Non-pigmented ciliary epithelial cell (primary cell): ENCODE measurements around the gene PTPRN2.
"Not testable (repeated sequence)": the region's sequence is repeated elsewhere in the genome, so short reads cannot be mapped to it uniquely, and the experiment has no call there.

Experiments used
- DNase-seq: peaks from one replicate; pipeline ENCODE4 v3.0.0-alpha.2; 2010; ENCODE audit warnings: low read depth

PTPRN2 gene

DNA sequence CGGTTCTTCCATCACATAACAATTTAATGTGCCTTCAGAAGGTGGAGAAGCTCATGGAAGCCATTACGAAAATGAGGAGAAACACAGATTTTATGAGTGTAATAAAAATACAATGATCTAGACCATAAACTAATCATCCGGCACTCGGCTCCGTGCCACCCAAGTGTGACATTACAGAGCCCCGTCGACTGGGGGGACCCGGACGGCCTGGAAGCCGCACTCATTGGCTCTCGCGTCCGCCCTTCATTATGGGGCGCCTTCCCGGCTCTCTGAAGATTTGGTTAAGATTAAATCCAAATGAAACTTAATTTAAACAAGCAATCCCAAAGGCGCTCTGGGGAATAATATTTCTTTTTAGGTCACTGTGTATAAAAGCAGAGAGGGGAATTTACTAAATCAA lies 1008.2 kb downstream of the PTPRN2 start:
- DNase-seq: no peak

DNA sequence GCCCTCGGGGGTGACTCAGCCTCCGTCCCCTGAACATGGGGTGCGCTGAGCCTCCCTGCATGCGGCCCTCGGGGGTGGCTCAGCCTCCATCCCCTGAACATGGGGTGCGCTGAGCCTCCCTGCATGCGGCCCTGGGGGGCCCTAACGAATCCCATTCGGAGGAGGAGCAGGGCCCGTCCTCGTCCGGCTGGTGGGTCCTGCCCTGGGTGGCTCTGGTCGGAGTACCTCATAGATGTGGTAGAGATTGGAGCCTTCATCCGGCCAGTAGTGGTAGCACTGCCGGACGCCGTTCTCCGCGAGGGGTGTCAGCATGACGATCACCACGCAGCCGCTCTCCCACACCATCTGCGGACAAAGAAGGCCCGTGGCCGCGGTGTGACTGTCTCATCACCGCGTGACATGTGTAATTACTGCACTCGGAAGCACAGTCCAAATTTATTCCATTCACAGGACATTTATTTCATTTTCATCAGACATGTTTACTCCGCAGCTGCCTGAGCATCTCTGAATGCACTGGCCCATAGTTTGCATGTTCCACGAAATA lies 1009.8 kb downstream of the PTPRN2 start:
- no peak for DNase-seq

- no peak for DNase-seq
Observed at GRCh38 chr7:157577061-157577460, 1010.6 kb downstream of the PTPRN2 start.

DNA sequence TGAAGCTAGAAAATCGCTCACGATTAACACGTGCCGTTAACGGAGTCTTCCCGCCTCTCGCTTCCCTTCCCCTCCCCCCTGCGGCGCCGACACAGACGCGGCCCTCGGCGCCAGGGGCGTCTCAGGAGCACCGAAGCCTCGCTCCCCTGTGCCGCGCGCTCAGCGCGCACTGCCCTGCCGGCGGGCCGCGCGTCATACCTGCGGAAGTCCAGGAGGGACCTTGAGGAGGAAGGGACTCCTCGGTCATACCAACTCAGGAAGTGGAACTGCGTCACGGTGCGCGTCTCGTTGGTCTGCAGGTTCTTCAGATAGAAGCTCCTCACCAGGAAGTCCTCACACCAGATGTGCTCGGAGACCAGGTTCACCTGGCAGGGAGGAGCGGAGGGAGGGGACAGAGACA lies 1011.2 kb downstream of the PTPRN2 start:
- DNase-seq: no peak

- DNase-seq: no peak
Observed at GRCh38 chr7:157575777-157576176, 1011.8 kb downstream of the PTPRN2 start.

DNA sequence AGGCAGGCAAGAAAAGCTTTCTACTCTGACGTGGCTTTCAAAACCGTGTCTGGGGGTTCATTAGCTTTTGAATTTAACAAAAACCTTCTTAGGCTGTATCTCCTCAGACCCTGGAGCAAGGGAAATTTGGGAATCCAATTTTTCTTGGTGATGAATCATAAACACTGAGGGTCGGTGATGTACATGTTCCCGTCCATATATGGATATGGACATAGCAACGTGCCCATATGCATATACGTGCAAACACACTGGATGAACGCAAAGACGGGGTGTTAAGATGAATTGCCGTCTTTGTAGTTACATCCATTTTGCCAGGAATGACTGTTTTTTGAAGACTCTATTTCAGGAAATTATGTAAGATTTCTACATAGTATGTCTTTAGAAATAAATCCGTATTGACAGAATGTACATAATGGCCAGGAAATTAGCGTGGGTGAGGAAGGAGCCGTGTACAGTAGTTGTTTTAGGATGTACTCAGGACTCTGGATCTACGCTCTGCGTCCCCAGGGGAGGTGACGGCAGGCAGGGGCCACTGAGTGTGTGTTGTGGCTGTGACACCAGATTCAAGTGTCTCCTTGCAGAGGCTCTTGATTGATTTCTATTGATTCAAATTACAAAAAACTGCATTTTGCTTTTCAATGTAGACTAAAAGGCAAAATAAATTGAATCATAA lies 1012.6 kb downstream of the PTPRN2 start:
- DNase-seq: no peak

DNA sequence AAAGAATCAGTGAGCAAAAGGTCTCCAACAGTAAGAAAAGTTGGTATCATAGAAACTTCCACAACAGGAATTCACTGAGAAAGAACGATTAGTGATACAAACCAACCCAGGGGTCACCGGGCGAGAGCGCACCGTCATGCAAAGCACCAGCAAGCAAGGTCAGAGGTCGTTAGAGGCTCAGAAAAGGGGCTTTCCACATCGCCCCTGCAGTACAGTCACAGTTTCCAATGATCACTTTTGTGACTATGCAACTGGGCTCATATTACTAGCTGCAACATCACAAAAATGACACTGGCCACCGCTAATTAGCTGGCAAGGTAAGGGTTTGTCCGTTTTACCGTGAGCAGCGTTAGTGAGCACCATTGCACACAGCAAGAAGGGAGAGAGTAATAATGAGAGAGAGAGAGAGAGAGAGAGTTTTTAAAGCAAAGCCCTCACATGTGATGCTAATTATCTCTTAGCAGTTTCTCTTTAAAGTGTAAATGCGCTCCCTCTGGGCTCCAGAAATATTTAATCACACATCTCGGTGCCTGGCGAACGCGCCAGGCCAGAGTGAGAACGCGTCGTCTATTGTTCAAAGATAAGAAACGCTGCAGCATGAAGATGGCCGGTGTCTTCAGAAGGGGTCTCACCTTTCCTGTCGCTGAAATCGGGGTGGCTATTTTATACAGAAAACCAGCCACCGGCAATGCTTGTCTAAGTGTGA lies 1013.4 kb downstream of the PTPRN2 start:
- no peak for DNase-seq

GRCh38 chr7:157573244-157573643 lies 1014.4 kb downstream of the PTPRN2 start:
- no peak for DNase-seq

DNA sequence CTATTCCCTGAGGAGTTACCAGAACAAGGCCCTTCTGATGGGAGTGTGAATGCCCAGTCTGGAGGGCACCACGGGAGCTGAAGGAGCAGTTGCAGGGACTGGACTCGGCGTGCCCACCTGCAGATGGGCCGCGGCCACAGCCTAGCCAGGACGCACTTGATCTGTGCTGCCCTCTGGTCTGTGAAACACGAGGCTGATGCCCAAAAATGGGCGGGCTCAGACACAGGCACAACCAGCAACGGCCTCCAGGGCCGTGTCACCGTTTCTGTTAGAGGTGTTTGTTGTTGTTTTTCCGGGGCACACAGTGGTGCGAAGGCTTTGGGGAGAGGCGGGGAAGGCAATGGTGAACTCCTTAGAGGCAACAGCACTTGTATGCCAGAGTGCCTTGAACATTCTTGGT lies 1015.0 kb downstream of the PTPRN2 start:
- no peak for DNase-seq

DNA sequence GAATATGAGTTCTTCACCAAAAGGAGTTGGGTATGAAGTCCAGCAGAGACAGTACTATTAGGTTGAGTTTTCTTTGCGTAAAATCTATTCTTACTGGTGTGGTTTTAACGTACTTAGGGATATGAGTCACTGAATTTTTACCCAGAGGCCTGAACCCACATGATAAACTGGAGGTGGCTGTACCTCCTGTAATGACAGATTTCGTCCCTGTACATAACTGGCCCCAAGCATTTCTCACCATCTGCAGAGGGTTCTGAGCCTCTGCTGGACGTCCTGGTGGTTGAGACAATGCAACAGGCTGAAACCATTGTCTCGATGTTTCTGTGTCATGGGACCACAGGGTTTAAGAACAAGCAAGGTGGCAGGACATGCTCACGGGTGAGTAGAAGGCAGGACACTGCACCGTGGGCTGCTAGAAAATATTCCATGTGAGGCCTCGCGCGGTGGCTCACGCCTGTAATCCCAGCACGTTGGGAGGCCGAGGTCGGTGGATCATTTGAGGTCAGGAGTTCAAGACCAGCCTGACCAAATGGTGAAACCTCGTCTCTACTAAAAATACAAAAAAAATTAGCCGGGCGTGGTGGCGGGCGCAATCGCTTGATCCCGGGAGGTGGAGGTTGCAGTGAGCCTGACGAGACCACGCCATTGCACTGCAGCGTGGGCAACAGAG lies 1017.0 kb downstream of the PTPRN2 start:
- DNase-seq: peak; percentile 6

GRCh38 chr7:157569967-157570366 lies 1017.7 kb downstream of the PTPRN2 start:
- no peak for DNase-seq

DNA sequence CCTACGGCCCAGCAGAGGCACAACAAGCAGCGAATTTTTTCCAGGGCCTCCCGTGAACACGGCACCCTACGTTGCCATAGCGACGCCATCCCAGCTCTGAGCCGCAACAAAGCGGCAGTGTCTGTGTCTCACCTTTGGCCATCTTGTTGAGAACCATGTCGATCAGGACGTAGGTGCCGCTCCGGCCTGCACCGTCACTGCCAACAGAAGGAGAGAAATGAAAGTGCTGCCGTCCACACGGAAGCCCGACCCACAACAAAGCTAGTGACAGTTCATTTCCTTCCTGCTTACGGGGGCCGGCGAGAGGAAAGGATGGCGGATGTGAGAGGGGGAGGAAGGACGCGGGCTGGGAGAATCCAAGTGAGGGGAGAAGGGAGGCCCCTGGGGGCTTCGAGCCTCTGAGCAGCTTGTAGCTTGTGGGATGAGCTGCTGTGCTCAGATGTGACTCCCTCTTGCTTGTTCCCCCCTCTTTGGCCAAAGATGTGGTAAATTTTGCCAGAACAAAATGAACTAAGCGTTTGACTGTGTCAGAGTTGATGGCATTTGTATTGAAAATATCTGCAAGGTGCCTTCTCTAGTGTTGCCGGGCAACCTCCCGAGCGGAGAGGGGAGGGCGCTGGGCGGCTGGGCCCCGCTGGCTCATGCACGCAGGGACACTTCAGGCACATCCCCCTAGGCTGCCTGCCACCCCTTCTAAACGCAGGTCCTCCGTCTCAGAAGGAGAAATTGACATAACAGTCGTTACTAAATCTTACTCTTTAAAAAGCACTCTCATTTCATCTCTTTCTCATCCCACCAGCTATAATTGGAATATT lies 1018.6 kb downstream of the PTPRN2 start:
- DNase-seq: no peak

GRCh38 chr7:157568106-157568769 lies 1019.4 kb downstream of the PTPRN2 start:
- no peak for DNase-seq

DNA sequence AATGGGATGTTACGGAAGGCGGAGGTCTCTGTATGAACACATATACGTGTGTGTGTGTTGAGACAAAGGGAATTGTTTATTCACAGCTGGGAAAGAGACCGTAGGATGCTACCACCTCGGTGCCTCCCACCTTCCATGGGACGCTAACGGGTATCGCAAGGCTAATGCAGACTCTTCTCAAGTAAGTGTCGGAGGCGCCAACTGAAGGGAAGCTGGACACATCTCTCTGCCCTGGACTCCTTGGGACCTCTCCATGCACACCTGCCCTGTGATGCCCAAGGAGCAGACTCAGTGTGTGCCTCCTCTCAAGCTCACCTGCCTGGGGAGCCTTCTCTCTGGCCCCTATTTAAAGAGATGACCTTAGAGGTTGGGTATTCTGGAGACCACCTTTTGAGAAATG lies 1020.0 kb downstream of the PTPRN2 start:
- no peak for DNase-seq

- DNase-seq: no peak
Observed at GRCh38 chr7:157566631-157567006, 1021.0 kb downstream of the PTPRN2 start.

GRCh38 chr7:157565981-157566630 lies 1021.5 kb downstream of the PTPRN2 start:
- no peak for DNase-seq

DNA sequence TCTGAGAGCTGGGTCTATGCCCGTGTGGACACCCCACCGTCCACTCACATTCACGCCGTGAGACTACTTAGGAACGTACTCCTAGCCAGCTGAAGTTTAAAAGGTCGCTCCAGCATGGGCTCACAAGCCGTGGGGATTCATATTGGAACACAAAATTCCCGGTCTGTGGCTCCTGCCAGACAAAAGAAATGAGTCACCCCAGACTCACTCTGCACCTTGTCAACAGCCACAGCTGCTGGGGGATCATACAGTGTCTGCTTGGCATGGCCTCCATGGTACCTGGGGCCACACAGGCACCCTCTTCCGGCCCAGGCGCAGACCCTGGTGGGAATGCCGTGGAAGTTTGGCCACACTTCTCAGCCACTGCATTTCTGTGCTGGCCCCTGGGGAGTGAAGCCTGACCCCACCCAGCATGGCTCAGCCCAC lies 1022.4 kb downstream of the PTPRN2 start:
- DNase-seq: peak; percentile 1

DNA sequence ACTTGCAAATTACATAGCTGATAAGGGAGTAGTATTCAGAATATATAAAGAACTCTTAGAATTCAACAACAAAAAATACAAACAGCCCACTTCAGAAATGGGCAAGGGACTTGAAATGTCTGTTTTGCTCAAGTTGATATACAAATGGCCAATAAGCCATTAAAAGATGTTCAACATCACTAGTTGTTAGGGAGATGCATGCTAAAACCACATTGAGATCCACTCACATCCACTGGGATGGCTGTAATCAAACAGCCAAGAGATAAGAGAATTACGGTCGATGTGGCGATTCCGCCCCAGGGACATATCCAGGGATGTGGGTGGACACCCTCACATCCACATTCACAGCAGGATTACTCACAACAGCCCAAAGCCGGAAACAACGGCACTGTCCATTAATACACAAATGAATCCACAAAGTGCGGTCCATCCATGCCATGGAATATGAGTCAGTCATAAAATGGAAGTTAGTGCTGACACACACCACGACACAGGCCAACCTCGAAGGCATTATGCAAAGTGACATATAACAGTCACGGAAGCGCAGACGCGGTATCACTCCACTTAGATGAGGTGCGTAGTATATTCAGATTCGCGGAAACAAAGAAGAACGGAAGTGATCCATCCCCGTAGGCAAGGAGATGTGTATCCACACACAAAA lies 1023.0 kb downstream of the PTPRN2 start:
- peak; percentile 46 for DNase-seq

GRCh38 chr7:157563467-157564135 lies 1024.0 kb downstream of the PTPRN2 start:
- not testable (repeated sequence) for DNase-seq
